DOHH2 (cell line): Measurements from ENCODE around the gene CDC42BPA.

Source experiments
- H3F3A ChIP-seq: fragments of 200-600 bp; sonication (generic), shearing (Covaris generic); 2 replicates; pipeline ENCODE4 v1.6.0; 2016; ENCODE audit warnings: antibody characterized with exemption, mild to moderate bottlenecking; ENCODE audit not compliant: control insufficient read depth, insufficient read depth
- H3K27ac ChIP-seq: fragments of 200-600 bp; sonication (generic); 2 replicates; pipeline ENCODE4 v1.5.1; 2014; ENCODE audit warnings: low read depth, mild to moderate bottlenecking, low read length, moderate library complexity
- H3K27me3 ChIP-seq: fragments of 200-600 bp; sonication (generic); 2 replicates; pipeline ENCODE4 v1.6.1; 2014; ENCODE audit warnings: mild to moderate bottlenecking, low read length, mixed read lengths; ENCODE audit not compliant: control insufficient read depth
- H3K36me3 ChIP-seq: fragments of 200-600 bp; sonication (generic); 2 replicates; pipeline ENCODE4 v1.6.1; 2014; ENCODE audit warnings: mild to moderate bottlenecking, low read length, moderate library complexity, mixed read lengths; ENCODE audit not compliant: control insufficient read depth
- H3K4me1 ChIP-seq: fragments of 200-600 bp; sonication (generic); 2 replicates; pipeline ENCODE4 v1.6.1; 2014; ENCODE audit warnings: mild to moderate bottlenecking, low read length, mixed read lengths; ENCODE audit not compliant: control insufficient read depth
- H3K4me2 ChIP-seq: fragments of 200-600 bp; sonication (generic); 2 replicates; pipeline ENCODE4 v1.6.0; 2014; ENCODE audit warnings: mild to moderate bottlenecking, low read length, moderate library complexity
- H3K4me3 ChIP-seq: fragments of 200-600 bp; sonication (generic); 2 replicates; pipeline ENCODE4 v1.5.1; 2014; ENCODE audit warnings: mild to moderate bottlenecking, low read length, mixed read lengths
- H3K79me2 ChIP-seq: fragments of 200-600 bp; sonication (generic); 2 replicates; pipeline ENCODE4 v1.6.1; 2014; ENCODE audit warnings: mild to moderate bottlenecking, low read length, mixed read lengths; ENCODE audit not compliant: control insufficient read depth
- H3K9me2 ChIP-seq: fragments of 200-600 bp; sonication (generic); replicated peaks from 2 replicates; pipeline ENCODE4 v1.6.1; 2014; ENCODE audit warnings: mild to moderate bottlenecking, low read length, mixed read lengths; ENCODE audit not compliant: control insufficient read depth
- H3K9me3 ChIP-seq: fragments of 200-600 bp; sonication (generic); 2 replicates; pipeline ENCODE4 v1.6.1; 2014; ENCODE audit warnings: antibody characterized with exemption, low read length, mixed read lengths; ENCODE audit not compliant: control insufficient read depth, insufficient read depth
- H4K20me1 ChIP-seq: fragments of 200-600 bp; sonication (generic); 2 replicates; pipeline ENCODE4 v1.6.0; 2014; ENCODE audit warnings: low read depth, mild to moderate bottlenecking, antibody characterized with exemption, low read length, moderate library complexity; ENCODE audit not compliant: control insufficient read depth, insufficient read depth
- EZH2phosphoT487 ChIP-seq: fragments of 200-600 bp; sonication (generic); IDR thresholded peaks from 2 replicates; pipeline ENCODE4 v1.6.1; 2017; ENCODE audit warnings: borderline replicate concordance, mild to moderate bottlenecking, antibody characterized with exemption, low read length, moderate library complexity, mixed read lengths
- TF ChIP-seq, protein P1 (sequence below): fragments of 200-600 bp; sonication (generic); IDR thresholded peaks from one replicate; pipeline ENCODE4 v1.5.1; 2014; ENCODE audit warnings: antibody characterized with exemption, mild to moderate bottlenecking, low read depth, low read length; ENCODE audit not compliant: poor library complexity, severe bottlenecking

The CDC42BPA gene

DNA sequence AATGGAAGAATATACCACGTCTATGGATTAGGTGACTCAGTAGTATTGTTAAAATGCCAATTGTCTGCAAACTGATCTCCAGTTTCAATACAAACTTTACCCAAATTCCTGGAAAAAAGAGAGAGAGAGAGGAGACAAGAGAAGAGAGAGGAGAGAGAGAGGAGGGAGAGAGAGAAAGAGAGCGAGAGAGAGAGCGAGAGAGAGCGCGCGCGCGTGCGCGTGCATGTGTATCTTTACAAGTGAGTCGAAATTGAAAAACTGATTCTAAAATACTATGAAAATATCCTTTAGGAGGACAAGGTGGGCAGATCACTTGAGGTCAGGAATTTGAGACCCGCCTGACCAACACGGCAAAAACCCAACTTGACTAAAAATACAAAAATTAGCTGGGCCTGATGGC lies 65.2 kb downstream of the CDC42BPA start:
- TF ChIP-seq, protein P1, sequence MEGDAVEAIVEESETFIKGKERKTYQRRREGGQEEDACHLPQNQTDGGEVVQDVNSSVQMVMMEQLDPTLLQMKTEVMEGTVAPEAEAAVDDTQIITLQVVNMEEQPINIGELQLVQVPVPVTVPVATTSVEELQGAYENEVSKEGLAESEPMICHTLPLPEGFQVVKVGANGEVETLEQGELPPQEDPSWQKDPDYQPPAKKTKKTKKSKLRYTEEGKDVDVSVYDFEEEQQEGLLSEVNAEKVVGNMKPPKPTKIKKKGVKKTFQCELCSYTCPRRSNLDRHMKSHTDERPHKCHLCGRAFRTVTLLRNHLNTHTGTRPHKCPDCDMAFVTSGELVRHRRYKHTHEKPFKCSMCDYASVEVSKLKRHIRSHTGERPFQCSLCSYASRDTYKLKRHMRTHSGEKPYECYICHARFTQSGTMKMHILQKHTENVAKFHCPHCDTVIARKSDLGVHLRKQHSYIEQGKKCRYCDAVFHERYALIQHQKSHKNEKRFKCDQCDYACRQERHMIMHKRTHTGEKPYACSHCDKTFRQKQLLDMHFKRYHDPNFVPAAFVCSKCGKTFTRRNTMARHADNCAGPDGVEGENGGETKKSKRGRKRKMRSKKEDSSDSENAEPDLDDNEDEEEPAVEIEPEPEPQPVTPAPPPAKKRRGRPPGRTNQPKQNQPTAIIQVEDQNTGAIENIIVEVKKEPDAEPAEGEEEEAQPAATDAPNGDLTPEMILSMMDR = no peak
- no peak for TF ChIP-seq EZH2phosphoT487
- Histone ChIP-seq H3K27ac (no peak overlapping the region), H3K9me3 (no peaks in the 10 kb centered on the region), H3K79me2 (no peaks in the 10 kb centered on the region), H3K4me1 (no peaks in the 10 kb centered on the region), H3F3A (no peaks in the 10 kb centered on the region), H3K36me3 (no peaks in the 10 kb centered on the region), H4K20me1 (no peaks in the 10 kb centered on the region), H3K4me2 (no peak overlapping the region), H3K27me3 (no peaks in the 10 kb centered on the region), H3K9me2 (no peaks in the 10 kb centered on the region), H3K4me3 (no peak overlapping the region)

DNA sequence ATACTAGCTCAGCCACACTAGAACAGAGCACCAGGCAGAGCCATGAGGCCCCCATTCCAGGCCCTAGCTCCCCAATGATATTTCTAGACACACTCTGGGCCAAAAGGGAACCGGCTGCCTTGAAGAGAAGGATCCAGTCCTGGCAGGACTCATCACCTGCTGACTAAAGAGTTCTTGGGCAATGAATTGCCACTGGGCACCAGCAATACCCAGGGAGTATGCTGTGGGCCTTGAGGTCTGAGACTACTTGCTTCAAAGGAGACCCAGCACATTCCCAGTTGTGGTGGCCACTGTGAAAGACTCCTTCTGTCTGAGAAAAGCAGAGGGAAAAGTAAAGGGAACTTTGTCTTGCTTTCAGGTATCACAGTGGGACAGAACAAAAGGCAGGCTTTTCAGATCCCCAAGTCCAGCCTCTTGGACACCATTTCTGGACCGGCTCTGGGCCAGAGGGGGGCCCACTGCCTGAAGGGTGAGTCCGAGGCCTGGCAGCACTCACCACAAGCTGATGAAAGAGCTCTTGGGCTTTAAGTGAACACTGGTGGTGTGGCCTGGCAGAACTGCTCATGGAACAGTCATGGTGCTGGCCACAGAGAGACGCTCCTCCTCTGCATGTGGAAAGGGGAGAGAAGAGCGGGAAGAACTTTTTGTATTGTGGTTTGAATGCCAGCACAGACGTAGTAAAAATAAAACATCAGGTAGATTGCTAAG lies 72.5 kb downstream of the CDC42BPA start:
- H3K79me2 ChIP-seq = no peaks in the 10 kb centered on the region
- H3K4me3 ChIP-seq = no peak overlapping the region
- no peaks in the 10 kb centered on the region for H3F3A ChIP-seq
- H3K36me3 ChIP-seq = no peaks in the 10 kb centered on the region
- H3K4me2 ChIP-seq = no peak overlapping the region
- H3K9me2 ChIP-seq = no peaks in the 10 kb centered on the region
- no peaks in the 10 kb centered on the region for H3K27me3 ChIP-seq
- no peaks in the 10 kb centered on the region for H4K20me1 ChIP-seq
- H3K9me3 ChIP-seq = no peaks in the 10 kb centered on the region
- H3K4me1 ChIP-seq = no peaks in the 10 kb centered on the region
- H3K27ac ChIP-seq = no peak overlapping the region
- TF ChIP-seq, protein P1 = no peak
- TF ChIP-seq EZH2phosphoT487 = no peak

DNA sequence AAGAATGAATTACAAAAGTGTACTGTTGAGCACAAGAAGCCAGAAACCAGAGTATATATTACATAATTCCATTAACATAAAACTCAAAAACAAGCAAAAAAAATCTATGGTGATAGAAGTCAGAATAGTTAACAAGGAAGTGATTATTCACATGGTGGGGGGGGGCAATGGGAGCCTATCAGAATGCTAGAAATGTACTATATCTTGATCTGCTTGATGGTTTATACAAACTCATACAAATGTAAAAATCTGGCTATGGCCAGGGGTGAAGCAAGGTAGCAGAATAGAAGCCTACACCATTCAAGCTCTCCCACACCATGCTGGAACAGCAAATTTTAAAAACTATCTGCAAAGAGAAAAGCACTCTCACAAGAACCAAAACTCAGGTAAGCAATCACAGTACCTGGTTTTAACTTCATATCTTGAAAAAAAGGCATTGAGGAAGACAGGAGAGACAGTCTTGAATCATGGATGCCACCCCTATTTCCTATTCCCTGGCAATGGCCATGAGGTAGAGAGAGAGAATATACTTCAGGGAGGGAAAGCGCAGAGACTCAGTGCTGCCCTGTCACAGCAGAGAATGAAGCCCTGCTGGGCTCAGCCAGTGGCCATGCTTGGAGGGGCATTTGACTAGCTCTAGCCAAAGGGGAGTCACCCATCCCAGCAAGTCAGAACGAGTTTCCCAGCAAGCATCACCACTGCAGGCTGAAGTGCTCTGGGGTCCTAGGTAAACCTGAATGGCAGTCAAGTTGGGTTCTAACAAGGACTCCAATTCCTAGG lies 73.8 kb downstream of the CDC42BPA start:
- Histone ChIP-seq H3K79me2 (no peaks in the 10 kb centered on the region), H3K4me2 (no peak overlapping the region), H3K9me3 (no peaks in the 10 kb centered on the region), H3K27ac (no peak overlapping the region), H4K20me1 (no peaks in the 10 kb centered on the region), H3K4me3 (no peak overlapping the region), H3K36me3 (no peaks in the 10 kb centered on the region), H3K27me3 (no peaks in the 10 kb centered on the region), H3K4me1 (no peaks in the 10 kb centered on the region), H3K9me2 (no peaks in the 10 kb centered on the region), H3F3A (no peaks in the 10 kb centered on the region)
- TF ChIP-seq, protein P1 = no peak
- no peak for TF ChIP-seq EZH2phosphoT487
